ENCODE data around the gene PNLIPRP3.

DNA sequence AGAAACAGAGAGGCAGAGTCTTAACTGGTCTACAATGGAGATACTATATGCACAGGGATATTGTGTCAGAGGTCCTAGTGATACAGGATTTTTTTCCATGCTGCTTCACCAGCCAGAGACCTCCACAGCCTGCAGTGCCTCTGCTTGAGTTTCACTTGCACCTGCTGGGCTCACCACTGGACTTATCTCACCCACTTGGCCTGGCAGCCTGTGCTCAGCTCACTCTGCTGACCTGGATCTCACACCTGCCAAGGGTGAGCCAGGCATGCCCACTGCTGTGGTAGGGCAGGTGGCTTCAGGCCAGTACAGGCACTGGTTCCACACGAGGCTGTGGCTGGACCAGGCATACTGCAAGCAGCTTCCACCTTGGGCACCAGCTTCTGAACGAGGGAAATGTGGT, 36.6 kb downstream of the PNLIPRP3 start:
- TF ChIP-seq, protein P1, sequence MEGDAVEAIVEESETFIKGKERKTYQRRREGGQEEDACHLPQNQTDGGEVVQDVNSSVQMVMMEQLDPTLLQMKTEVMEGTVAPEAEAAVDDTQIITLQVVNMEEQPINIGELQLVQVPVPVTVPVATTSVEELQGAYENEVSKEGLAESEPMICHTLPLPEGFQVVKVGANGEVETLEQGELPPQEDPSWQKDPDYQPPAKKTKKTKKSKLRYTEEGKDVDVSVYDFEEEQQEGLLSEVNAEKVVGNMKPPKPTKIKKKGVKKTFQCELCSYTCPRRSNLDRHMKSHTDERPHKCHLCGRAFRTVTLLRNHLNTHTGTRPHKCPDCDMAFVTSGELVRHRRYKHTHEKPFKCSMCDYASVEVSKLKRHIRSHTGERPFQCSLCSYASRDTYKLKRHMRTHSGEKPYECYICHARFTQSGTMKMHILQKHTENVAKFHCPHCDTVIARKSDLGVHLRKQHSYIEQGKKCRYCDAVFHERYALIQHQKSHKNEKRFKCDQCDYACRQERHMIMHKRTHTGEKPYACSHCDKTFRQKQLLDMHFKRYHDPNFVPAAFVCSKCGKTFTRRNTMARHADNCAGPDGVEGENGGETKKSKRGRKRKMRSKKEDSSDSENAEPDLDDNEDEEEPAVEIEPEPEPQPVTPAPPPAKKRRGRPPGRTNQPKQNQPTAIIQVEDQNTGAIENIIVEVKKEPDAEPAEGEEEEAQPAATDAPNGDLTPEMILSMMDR (IDR thresholded peaks at IDR 0.05) = no peak
- no peak for TF ChIP-seq EZH2 (IDR thresholded peaks at IDR 0.05)
